Tibial nerve (tissue), 4 donors: ENCODE data around the gene ITPRID1. TPM values are rescaled to one million over a fixed set of nuclear protein-coding genes. Genes with fewer than 3 reads are reported as not detected.

ENCODE experiments used
- DNase-seq, 2 donors: peaks; one replicate each; pipeline ENCODE4 v3.0.0-alpha.2; 2019; ENCODE audit warnings: low spot score in 2 of 2
- H3K27ac ChIP-seq, 4 donors: fragments of 200-600 bp; sonication (generic) in 3 of 4; one replicate each; pipeline ENCODE4 v1.5.1; 2017 to 2019; ENCODE audit warnings: mild to moderate bottlenecking in 1 of 4
- H3K27me3 ChIP-seq, 2 donors: fragments of 200-600 bp; sonication (generic) in 1 of 2; one replicate each; pipeline versions ENCODE4 v1.5.1 to v1.6.0; 2017 to 2019
- H3K36me3 ChIP-seq, 3 donors: fragments of 200-600 bp; sonication (generic); one replicate each; pipeline ENCODE4 v1.5.1; 2018 to 2019
- H3K4me1 ChIP-seq, 4 donors: fragments of 200-600 bp; sonication (generic) in 3 of 4; one replicate each; pipeline ENCODE4 v1.5.1; 2017 to 2019
- H3K4me3 ChIP-seq, 4 donors: fragments of 200-600 bp; sonication (generic) in 3 of 4; one replicate each; pipeline ENCODE4 v1.5.1; 2017 to 2019; ENCODE audit warnings: mild to moderate bottlenecking in 1 of 4, moderate library complexity in 1 of 4
- H3K9me3 ChIP-seq, 4 donors: fragments of 200-600 bp; sonication (generic) in 3 of 4; one replicate each; pipeline ENCODE4 v1.5.1; 2017 to 2019
- CTCF ChIP-seq, 5 experiments: fragments of 200-600 bp in 3 of 5; fragments of 450-650 bp in 2 of 5; sonication (generic) in 3 of 5; IDR thresholded peaks; one replicate each; pipeline ENCODE4 v1.5.1; 2016 to 2019; ENCODE audit warnings: antibody characterized with exemption in 5 of 5, mild to moderate bottlenecking in 3 of 5, moderate library complexity in 2 of 5
- EP300 ChIP-seq, 2 donors: sonication (generic); formaldehyde crosslinking; IDR thresholded peaks; one replicate each; pipeline ENCODE4 v1.6.1; 2017; ENCODE audit warnings: antibody characterized with exemption in 2 of 2, mild to moderate bottlenecking in 1 of 2
- POLR2A ChIP-seq, 2 donors: fragments of 450-650 bp; IDR thresholded peaks; one replicate each; pipeline ENCODE4 v1.6.1; 2017; ENCODE audit warnings: antibody characterized with exemption in 2 of 2, mild to moderate bottlenecking in 2 of 2, moderate library complexity in 2 of 2
- WGBS, 2 donors: methylation state at CpG; one replicate each; pipeline ENCODE4 v1.1.5; 2018; 5-methylcytosine and 5-hydroxymethylcytosine counted together
- total RNA-seq, 4 donors: library from RNA; depleted of rRNA; stranded (reverse); fragments of >200 nt; gene quantifications; one replicate each; pipeline ENCODE4 v1.1.0, GENCODE V29; 2016

Gene ITPRID1
- total RNA-seq, 4 donors from 2014 or later = not detected

- Histone ChIP-seq H3K36me3 (no peaks in the 10 kb centered on the region), H3K4me1 (peaks cover 0 to 2% (median 0%) of the 10 kb centered on the region in 4 donors), H3K27me3 (peaks cover 0 to 3% of the 10 kb centered on the region in 2 donors), H3K27ac (no peak overlapping the region), H3K4me3 (no peak overlapping the region), H3K9me3 (no peaks in the 10 kb centered on the region)
- TF ChIP-seq POLR2A (IDR thresholded peaks at IDR 0.05) (no peak), CTCF (IDR thresholded peaks at IDR 0.05) (no peak), EP300 (IDR thresholded peaks at IDR 0.05) (no peak)
- DNase-seq = no peak
Measured at GRCh38 chr7:31553661-31554081, 39.8 kb downstream of the ITPRID1 start.

GRCh38 chr7:31562002-31562401 lies 48.1 kb downstream of the ITPRID1 start:
- 69 to 82% methylated on average over 1 of the region's 1 CpG for WGBS, 2 donors
- no peak for TF ChIP-seq CTCF (IDR thresholded peaks at IDR 0.05)
- TF ChIP-seq POLR2A (IDR thresholded peaks at IDR 0.05) = no peak
- TF ChIP-seq EP300 (IDR thresholded peaks at IDR 0.05) = no peak
- no peaks in the 10 kb centered on the region for H3K4me1 ChIP-seq
- H3K27me3 ChIP-seq = peaks cover 0 to 4% of the 10 kb centered on the region in 2 donors
- H3K27ac ChIP-seq = no peak overlapping the region
- H3K36me3 ChIP-seq = no peaks in the 10 kb centered on the region
- no peak for DNase-seq
- no peaks in the 10 kb centered on the region for H3K9me3 ChIP-seq
- no peak overlapping the region for H3K4me3 ChIP-seq

- Histone ChIP-seq H3K36me3 (no peaks in the 10 kb centered on the region), H3K4me3 (no peak overlapping the region), H3K9me3 (no peaks in the 10 kb centered on the region), H3K27ac (no peak overlapping the region), H3K27me3 (peaks cover 0 to 4% of the 10 kb centered on the region in 2 donors), H3K4me1 (no peaks in the 10 kb centered on the region)
- WGBS, 2 donors = 50 to 51% methylated on average over 5 of the region's 5 CpGs
- no peak for TF ChIP-seq CTCF (IDR thresholded peaks at IDR 0.05)
- TF ChIP-seq POLR2A (IDR thresholded peaks at IDR 0.05) = no peak
- TF ChIP-seq EP300 (IDR thresholded peaks at IDR 0.05) = no peak
- DNase-seq = no peak
Measured at GRCh38 chr7:31563522-31563921, 49.6 kb downstream of the ITPRID1 start.

- WGBS, 2 donors = 39 to 43% methylated on average over 3 of the region's 3 CpGs
- no peaks in the 10 kb centered on the region for H3K4me1 ChIP-seq
- no peak overlapping the region for H3K4me3 ChIP-seq
- DNase-seq = no peak
- H3K27ac ChIP-seq = no peak overlapping the region
- TF ChIP-seq CTCF (IDR thresholded peaks at IDR 0.05) = no peak
- no peak for TF ChIP-seq EP300 (IDR thresholded peaks at IDR 0.05)
- TF ChIP-seq POLR2A (IDR thresholded peaks at IDR 0.05) = no peak
- H3K9me3 ChIP-seq = no peaks in the 10 kb centered on the region
- no peaks in the 10 kb centered on the region for H3K36me3 ChIP-seq
- H3K27me3 ChIP-seq = peaks cover 0 to 4% of the 10 kb centered on the region in 2 donors
Measured at GRCh38 chr7:31563951-31564350, 50.1 kb downstream of the ITPRID1 start.

- TF ChIP-seq CTCF (IDR thresholded peaks at IDR 0.05) = no peak
- TF ChIP-seq POLR2A (IDR thresholded peaks at IDR 0.05) = no peak
- TF ChIP-seq EP300 (IDR thresholded peaks at IDR 0.05) = no peak
- 73 to 82% methylated on average over 5 of the region's 5 CpGs for WGBS, 2 donors
- no peaks in the 10 kb centered on the region for H3K9me3 ChIP-seq
- peaks cover 0 to 4% of the 10 kb centered on the region in 2 donors for H3K27me3 ChIP-seq
- H3K4me3 ChIP-seq = no peak overlapping the region
- H3K27ac ChIP-seq = no peak overlapping the region
- H3K36me3 ChIP-seq = no peaks in the 10 kb centered on the region
- H3K4me1 ChIP-seq = no peaks in the 10 kb centered on the region
- no peak for DNase-seq
Measured at GRCh38 chr7:31564661-31565060, 50.8 kb downstream of the ITPRID1 start.
